Neural cell (in vitro differentiated cells): Measurements from ENCODE around the gene CRYGN. TPM values are rescaled to one million over a fixed set of nuclear protein-coding genes. Genes with fewer than 3 reads are reported as not detected.

ENCODE experiments used
- H2AFZ ChIP-seq: fragments of 200-600, 300-800 bp; sonication (generic), shearing (Covaris generic); 2 replicates; pipeline ENCODE4 v1.6.0; 2014; ENCODE audit warnings: low read depth, mild to moderate bottlenecking, antibody characterized with exemption, low read length, moderate library complexity
- H3F3A ChIP-seq: fragments of 200-600 bp; shearing (Covaris generic); 2 replicates; pipeline ENCODE4 v1.6.1; 2016; ENCODE audit warnings: mild to moderate bottlenecking, moderate library complexity, mixed read lengths, antibody characterized with exemption, low read length; ENCODE audit not compliant: insufficient read depth, poor library complexity, severe bottlenecking
- H3K27ac ChIP-seq: fragments of 200-600, 300-800 bp; sonication (generic), shearing (Covaris generic); 2 replicates; pipeline ENCODE4 v1.5.1; 2014; ENCODE audit warnings: mild to moderate bottlenecking, low read length, moderate library complexity
- H3K27me3 ChIP-seq: fragments of 300-800, 200-600 bp; sonication (generic), shearing (Covaris generic); 2 replicates; pipeline ENCODE4 v1.6.0; 2014; ENCODE audit warnings: mild to moderate bottlenecking, low read depth, low read length, moderate library complexity; ENCODE audit not compliant: insufficient read depth
- H3K36me3 ChIP-seq: fragments of 300-800, 200-600 bp; sonication (generic), shearing (Covaris generic); 2 replicates; pipeline ENCODE4 v1.5.1; 2014; ENCODE audit warnings: mild to moderate bottlenecking, antibody characterized with exemption, low read length, moderate library complexity; ENCODE audit not compliant: insufficient read depth
- H3K4me2 ChIP-seq: fragments of 300-800, 200-600 bp; sonication (generic), shearing (Covaris generic); 2 replicates; pipeline ENCODE4 v1.6.0; 2014; ENCODE audit warnings: mild to moderate bottlenecking, low read length
- H3K4me3 ChIP-seq: fragments of 300-800, 200-600 bp; sonication (generic), shearing (Covaris generic); 2 replicates; pipeline ENCODE4 v1.5.1; 2014; ENCODE audit warnings: mild to moderate bottlenecking, low read length, moderate library complexity
- H3K79me2 ChIP-seq: fragments of 200-600 bp; shearing (Covaris generic); replicated peaks from 2 replicates; pipeline ENCODE4 v1.6.0; 2014; ENCODE audit warnings: mild to moderate bottlenecking, low read length, moderate library complexity; ENCODE audit not compliant: insufficient read depth
- H3K9ac ChIP-seq: fragments of 300-800, 200-600 bp; sonication (generic), shearing (Covaris generic); 2 replicates; pipeline ENCODE4 v1.6.1; 2016; ENCODE audit warnings: mild to moderate bottlenecking, low read length, mixed read lengths
- H3K9me2 ChIP-seq: fragments of 200-600 bp; shearing (Covaris generic); 2 replicates; pipeline ENCODE4 v1.6.1; 2016; ENCODE audit warnings: mild to moderate bottlenecking, low read length, mixed read lengths; ENCODE audit not compliant: insufficient read depth
- H3K9me3 ChIP-seq: fragments of 200-600, 300-800 bp; sonication (generic), shearing (Covaris generic); 2 replicates; pipeline ENCODE4 v1.6.1; 2016; ENCODE audit warnings: mild to moderate bottlenecking, mixed run types, low read length, moderate library complexity, mixed read lengths
- H4K20me1 ChIP-seq: fragments of 200-600 bp; shearing (Covaris generic); 2 replicates; pipeline ENCODE4 v1.6.1; 2016; ENCODE audit warnings: mild to moderate bottlenecking, mixed run types; ENCODE audit not compliant: insufficient read depth
- CTCF ChIP-seq: fragments of 450-650 bp; IDR thresholded peaks from 2 replicates; pipeline ENCODE4 v1.5.1; 2014; ENCODE audit warnings: antibody characterized with exemption, mild to moderate bottlenecking, moderate library complexity; ENCODE audit not compliant: poor library complexity, severe bottlenecking
- EZH2 ChIP-seq: fragments of 200-600, 300-800 bp; shearing (Covaris generic), sonication (generic); IDR thresholded peaks from 2 replicates; pipeline ENCODE4 v1.6.1; 2014; ENCODE audit warnings: antibody characterized with exemption, low read length, borderline replicate concordance, mild to moderate bottlenecking; ENCODE audit not compliant: insufficient read depth, poor library complexity, severe bottlenecking
- MXI1 ChIP-seq: fragments of 450-650 bp; conservative IDR thresholded peaks from 2 replicates; pipeline ENCODE4 v1.6.1; 2014; ENCODE audit warnings: antibody characterized with exemption, mild to moderate bottlenecking; ENCODE audit not compliant: poor library complexity, severe bottlenecking
- RAD21 ChIP-seq: fragments of 450-650 bp; conservative IDR thresholded peaks from 2 replicates; pipeline ENCODE4 v1.6.1; 2014; ENCODE audit warnings: antibody characterized with exemption, mild to moderate bottlenecking, moderate library complexity
- REST ChIP-seq: IDR thresholded peaks from 2 replicates; pipeline ENCODE4 v1.6.1; 2012; ENCODE audit warnings: borderline replicate concordance
- SMC3 ChIP-seq: fragments of 450-650 bp; conservative IDR thresholded peaks from 2 replicates; pipeline ENCODE4 v1.6.1; 2014; ENCODE audit warnings: antibody characterized with exemption, mild to moderate bottlenecking, moderate library complexity; ENCODE audit not compliant: poor library complexity
- polyA plus RNA-seq: library from polyadenylated mRNA; depleted of rRNA; stranded (reverse); fragments of >200 nt; gene quantifications from 2 replicates; pipeline ENCODE4 v1.2.3, GENCODE V29; 2014

Gene CRYGN
- polyA plus RNA-seq, 1 donor from 2014 or later: not detected

- TF ChIP-seq SMC3: peak; percentile 20
- peak; percentile 16 for TF ChIP-seq RAD21
- TF ChIP-seq CTCF: peak; percentile 42
- TF ChIP-seq MXI1: no peak
- H4K20me1 ChIP-seq: no peaks in the 10 kb centered on the region
- no peaks in the 10 kb centered on the region for H3K36me3 ChIP-seq
- H3K4me3 ChIP-seq: no peak overlapping the region
- no peaks in the 10 kb centered on the region for H3F3A ChIP-seq
- no peak overlapping the region for H3K9ac ChIP-seq
- no peaks in the 10 kb centered on the region for H3K9me3 ChIP-seq
- H2AFZ ChIP-seq: no peak overlapping the region
- H3K79me2 ChIP-seq: no peaks in the 10 kb centered on the region
- no peaks in the 10 kb centered on the region for H3K9me2 ChIP-seq
- no peak overlapping the region for H3K4me2 ChIP-seq
- H3K27me3 ChIP-seq: peaks cover 7% of the 10 kb centered on the region
- H3K27ac ChIP-seq: no peak overlapping the region
Observed at GRCh38 chr7:151448261-151449252, 8.6 kb upstream of the CRYGN start.

- Histone ChIP-seq H3F3A (no peaks in the 10 kb centered on the region), H3K79me2 (no peaks in the 10 kb centered on the region), H3K4me2 (no peak overlapping the region), H3K36me3 (no peaks in the 10 kb centered on the region), H3K9me3 (no peaks in the 10 kb centered on the region), H3K9me2 (no peaks in the 10 kb centered on the region), H3K9ac (no peak overlapping the region), H3K27ac (no peak overlapping the region), H3K27me3 (peaks cover 7% of the 10 kb centered on the region), H4K20me1 (no peaks in the 10 kb centered on the region), H3K4me3 (no peak overlapping the region), H2AFZ (no peak overlapping the region)
- TF ChIP-seq EZH2 (no peak), CTCF (no peak), REST (no peak)
Observed at GRCh38 chr7:151447901-151448260, 7.9 kb upstream of the CRYGN start.
